ENCODE results near the gene ANKS3.

- TF ChIP-seq, protein P1, sequence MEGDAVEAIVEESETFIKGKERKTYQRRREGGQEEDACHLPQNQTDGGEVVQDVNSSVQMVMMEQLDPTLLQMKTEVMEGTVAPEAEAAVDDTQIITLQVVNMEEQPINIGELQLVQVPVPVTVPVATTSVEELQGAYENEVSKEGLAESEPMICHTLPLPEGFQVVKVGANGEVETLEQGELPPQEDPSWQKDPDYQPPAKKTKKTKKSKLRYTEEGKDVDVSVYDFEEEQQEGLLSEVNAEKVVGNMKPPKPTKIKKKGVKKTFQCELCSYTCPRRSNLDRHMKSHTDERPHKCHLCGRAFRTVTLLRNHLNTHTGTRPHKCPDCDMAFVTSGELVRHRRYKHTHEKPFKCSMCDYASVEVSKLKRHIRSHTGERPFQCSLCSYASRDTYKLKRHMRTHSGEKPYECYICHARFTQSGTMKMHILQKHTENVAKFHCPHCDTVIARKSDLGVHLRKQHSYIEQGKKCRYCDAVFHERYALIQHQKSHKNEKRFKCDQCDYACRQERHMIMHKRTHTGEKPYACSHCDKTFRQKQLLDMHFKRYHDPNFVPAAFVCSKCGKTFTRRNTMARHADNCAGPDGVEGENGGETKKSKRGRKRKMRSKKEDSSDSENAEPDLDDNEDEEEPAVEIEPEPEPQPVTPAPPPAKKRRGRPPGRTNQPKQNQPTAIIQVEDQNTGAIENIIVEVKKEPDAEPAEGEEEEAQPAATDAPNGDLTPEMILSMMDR (conservative IDR thresholded peaks at IDR 0.05), result no peak
- no peak for TF ChIP-seq ZFX (IDR thresholded peaks at IDR 0.05)
Measured at GRCh38 chr16:4686497-4687210, 47.4 kb downstream of the ANKS3 start.

Measured in C4-2B (cell line).